H1 (cell line): Measurements from ENCODE around the gene SNX30. TPM values are rescaled to one million over a fixed set of nuclear protein-coding genes. Genes with fewer than 3 reads are reported as not detected.

ENCODE experiments used
- CTCF ChIA-PET: fragments of 300-600 bp; sonication (Branson Sonifier 250); formaldehyde crosslinking; loops from one replicate; lab custom pipeline; 2021; ENCODE audit not compliant: partially characterized antibody; lab: Charles Lee
- POLR2A ChIA-PET: fragments of 300-600 bp; sonication (Branson Sonifier 250); formaldehyde crosslinking; loops from one replicate; lab custom pipeline; 2021; ENCODE audit warnings: inconsistent platforms; ENCODE audit not compliant: partially characterized antibody; lab: Charles Lee
- DNase-seq, 2 experiments: peaks; one replicate each; pipeline versions ENCODE4 v3.0.0 to v3.0.0-alpha.2; 2010 to 2022; ENCODE audit warnings: low spot score in 2 of 2, low read depth in 1 of 2, mixed read lengths in 1 of 2
- FAIRE-seq: peaks from 2 replicates; lab custom pipeline; 2011; peaks lifted over from hg19 to GRCh38; lab: Jason Lieb, UNC
- H2AFZ ChIP-seq: 2 replicates; pipeline ENCODE4 v1.8.1; 2012; ENCODE audit warnings: low read length, inconsistent platforms
- H2AK5ac ChIP-seq: 2 replicates; pipeline ENCODE4 v1.6.1; 2013; ENCODE audit warnings: low read depth, low read length
- H2BK120ac ChIP-seq: replicated peaks from 2 replicates; pipeline ENCODE3; 2013; ENCODE audit warnings: low read depth, low read length, inconsistent platforms
- H2BK12ac ChIP-seq: 2 replicates; pipeline ENCODE4 v1.6.1; 2013; ENCODE audit warnings: low read depth, low read length
- H2BK15ac ChIP-seq: 2 replicates; pipeline ENCODE4 v1.6.1; 2013; ENCODE audit warnings: low read length
- H2BK20ac ChIP-seq: 2 replicates; pipeline ENCODE4 v1.6.1; 2013; ENCODE audit warnings: low read length
- H2BK5ac ChIP-seq: 2 replicates; pipeline ENCODE4 v1.6.1; 2013; ENCODE audit warnings: low read depth, low read length
- H3K14ac ChIP-seq: 2 replicates; pipeline ENCODE4 v1.6.1; 2013; ENCODE audit warnings: inconsistent platforms; ENCODE audit not compliant: insufficient read length
- H3K18ac ChIP-seq: 2 replicates; pipeline ENCODE4 v1.6.1; 2013; ENCODE audit warnings: low read length; ENCODE audit errors: extremely low read depth
- H3K23ac ChIP-seq: 2 replicates; pipeline ENCODE4 v1.6.1; 2013; ENCODE audit warnings: inconsistent platforms; ENCODE audit not compliant: insufficient read length
- H3K23me2 ChIP-seq: 2 replicates; pipeline ENCODE4 v1.6.1; 2013; ENCODE audit warnings: low read depth, low read length
- H3K27ac ChIP-seq: 2 replicates; pipeline ENCODE4 v1.6.1; 2011; ENCODE audit warnings: low read depth, low read length, inconsistent platforms
- H3K27me3 ChIP-seq, 4 experiments: replicated peaks in 1 of 4; 1 replicate in 1 of 4; 2 replicates in 3 of 4; pipeline versions ENCODE4 v1.6.1 to v1.8.1; 2011 to 2013; ENCODE audit warnings: low read length in 3 of 4, mild to moderate bottlenecking in 3 of 4, inconsistent platforms in 2 of 4, mixed read lengths in 2 of 4, moderate library complexity in 1 of 4; ENCODE audit not compliant: control insufficient read depth in 3 of 4, insufficient read depth in 3 of 4; ENCODE audit errors: extremely low read depth in 1 of 4
- H3K36me3 ChIP-seq, 4 experiments: 2 replicates each; pipeline versions ENCODE4 v1.6.1 to v1.8.1; 2011 to 2013; ENCODE audit warnings: mild to moderate bottlenecking in 4 of 4, low read length in 3 of 4, moderate library complexity in 2 of 4, control low read depth in 1 of 4, inconsistent platforms in 1 of 4; ENCODE audit not compliant: insufficient read depth in 4 of 4, control insufficient read depth in 2 of 4
- H3K4ac ChIP-seq: replicated peaks from 2 replicates; pipeline ENCODE3; 2013; ENCODE audit warnings: low read length, low read depth, mixed read lengths, inconsistent platforms; ENCODE audit not compliant: insufficient read length
- H3K4me1 ChIP-seq, 4 experiments: replicated peaks in 1 of 4; 1 replicate in 1 of 4; 2 replicates in 3 of 4; pipeline versions ENCODE4 v1.6.1 to v1.8.1; 2011 to 2013; ENCODE audit warnings: low read length in 3 of 4, inconsistent platforms in 2 of 4, mixed read lengths in 1 of 4; ENCODE audit not compliant: insufficient read depth in 4 of 4, control insufficient read depth in 3 of 4
- H3K4me2 ChIP-seq, 2 experiments: 2 replicates each; pipeline versions ENCODE4 v1.6.1 to v1.8.1; 2011 to 2013; ENCODE audit warnings: low read depth in 2 of 2, low read length in 2 of 2, control low read depth in 1 of 2, inconsistent platforms in 1 of 2, mild to moderate bottlenecking in 1 of 2; ENCODE audit not compliant: insufficient read depth in 1 of 2
- H3K4me3 ChIP-seq, 4 experiments: fragments of 200-600, 300-600 bp in 1 of 4; sonication (generic), shearing (Covaris generic), sonication (Bioruptor Twin) in 1 of 4; 2 replicates each; pipeline versions ENCODE4 v1.5.1 to v1.8.1; 2011 to 2016; ENCODE audit warnings: low read length in 4 of 4, low read depth in 3 of 4, control low read depth in 2 of 4, inconsistent platforms in 2 of 4, mild to moderate bottlenecking in 2 of 4, mixed read lengths in 1 of 4, moderate library complexity in 1 of 4; ENCODE audit not compliant: insufficient read depth in 2 of 4; ENCODE audit errors: extremely low read depth in 1 of 4
- H3K56ac ChIP-seq: replicated peaks from 2 replicates; pipeline ENCODE3; 2013; ENCODE audit warnings: low read depth, mild to moderate bottlenecking, mixed read lengths, low read length, inconsistent platforms; ENCODE audit not compliant: insufficient read length
- H3K79me1 ChIP-seq: 2 replicates; pipeline ENCODE4 v1.6.1; 2013; ENCODE audit warnings: low read depth, low read length, control low read depth
- H3K79me2 ChIP-seq, 2 experiments: 2 replicates each; pipeline versions ENCODE4 v1.6.1 to v1.8.1; 2012 to 2013; ENCODE audit warnings: low read length in 2 of 2, mild to moderate bottlenecking in 2 of 2, inconsistent platforms in 1 of 2; ENCODE audit not compliant: insufficient read depth in 2 of 2, control insufficient read depth in 1 of 2
- H3K9ac ChIP-seq, 4 experiments: replicated peaks in 1 of 4; 1 replicate in 1 of 4; 2 replicates in 3 of 4; pipeline versions ENCODE4 v1.6.1 to v1.8.1; 2011 to 2013; ENCODE audit warnings: low read depth in 3 of 4, low read length in 3 of 4, control low read depth in 2 of 4, mild to moderate bottlenecking in 2 of 4, moderate library complexity in 2 of 4, inconsistent platforms in 1 of 4; ENCODE audit errors: extremely low read depth in 1 of 4
- H3K9me3 ChIP-seq, 2 experiments: 2 replicates each; pipeline versions ENCODE4 v1.6.1 to v1.8.1; 2012 to 2013; ENCODE audit warnings: mild to moderate bottlenecking in 2 of 2, moderate library complexity in 2 of 2, control low read depth in 1 of 2, inconsistent platforms in 1 of 2, low read depth in 1 of 2, low read length in 1 of 2, mixed read lengths in 1 of 2; ENCODE audit not compliant: insufficient read depth in 2 of 2
- H4K20me1 ChIP-seq, 2 experiments: replicated peaks in 1 of 2; 2 replicates each; pipeline versions ENCODE3 to v1.8.1; 2011 to 2013; ENCODE audit warnings: inconsistent platforms in 2 of 2, low read length in 2 of 2, mild to moderate bottlenecking in 1 of 2; ENCODE audit not compliant: insufficient read depth in 2 of 2, control insufficient read depth in 1 of 2
- H4K5ac ChIP-seq: 2 replicates; pipeline ENCODE4 v1.6.1; 2013; ENCODE audit warnings: low read length, low read depth, mixed read lengths, inconsistent platforms; ENCODE audit not compliant: insufficient read length
- H4K8ac ChIP-seq: 2 replicates; pipeline ENCODE4 v1.8.0; 2013; ENCODE audit warnings: mild to moderate bottlenecking, moderate library complexity, low read length, inconsistent platforms; ENCODE audit not compliant: insufficient read depth; ENCODE audit errors: extremely low read depth
- H4K91ac ChIP-seq: replicated peaks from 2 replicates; pipeline ENCODE3; 2013; ENCODE audit warnings: low read length, mixed read lengths, inconsistent platforms; ENCODE audit not compliant: insufficient read length
- E2F6 ChIP-seq: IDR thresholded peaks from 2 replicates; pipeline ENCODE4 v1.6.1; 2012; ENCODE audit warnings: inconsistent platforms
- GTF2F1 ChIP-seq: IDR thresholded peaks from 2 replicates; pipeline ENCODE4 v1.6.1; 2012; ENCODE audit warnings: low read depth, low read length, improper control_type of control experiment, borderline replicate concordance
- JUN ChIP-seq: IDR thresholded peaks from 2 replicates; pipeline ENCODE4 v1.6.1; 2011; ENCODE audit warnings: low read depth, mild to moderate bottlenecking, improper control_type of control experiment, low read length
- KDM1A ChIP-seq: fragments of 200-600, 300-600 bp; sonication (generic); IDR thresholded peaks from 2 replicates; pipeline ENCODE4 v1.7.1; 2016; ENCODE audit warnings: mild to moderate bottlenecking, low read length, borderline replicate concordance
- SIN3A ChIP-seq, 2 experiments: IDR thresholded peaks in 1 of 2; conservative IDR thresholded peaks in 1 of 2; 2 replicates each; pipeline ENCODE4 v1.6.1; 2011 to 2012; ENCODE audit warnings: low read length in 2 of 2, improper control_type of control experiment in 1 of 2, low read depth in 1 of 2, mild to moderate bottlenecking in 1 of 2
- SIRT6 ChIP-seq: IDR thresholded peaks from one replicate; pipeline ENCODE4 v1.7.1; 2012; ENCODE audit warnings: low read length, inconsistent platforms
- SUZ12 ChIP-seq: fragments of 200-600 bp; sonication (generic); IDR thresholded peaks from 2 replicates; pipeline ENCODE4 v1.6.1; 2012; ENCODE audit warnings: mild to moderate bottlenecking, inconsistent platforms, low read length, moderate library complexity, mixed read lengths
- WGBS, 2 experiments: shearing (Covaris generic) in 1 of 2; methylation state at CpG; one replicate each; pipeline versions ENCODE4 v1.1.6 to v1.1.7; 2013 to 2015; ENCODE audit warnings: low lambda C conversion rate in 2 of 2, mixed read lengths in 2 of 2, inconsistent platforms in 1 of 2, low coverage in 1 of 2, missing lambda C conversion rate in 1 of 2; ENCODE audit not compliant: insufficient replicate concordance in 2 of 2, insufficient coverage in 1 of 2, insufficient read length in 1 of 2; ENCODE audit errors: extremely low coverage in 1 of 2, missing lambda C conversion rate in 1 of 2; 5-methylcytosine and 5-hydroxymethylcytosine counted together
- polyA plus RNA-seq, 7 experiments: library from polyadenylated mRNA; depleted of rRNA in 3 of 7; stranded (reverse) in 5 of 7; unstranded in 2 of 7; fragments of >200 nt in 5 of 7; fragments of 200-250 nt in 2 of 7; gene quantifications; 1 replicate in 5 of 7; 2 replicates in 1 of 7; 4 replicates in 1 of 7; pipeline versions ENCODE4 v1.2.1 to v1.2.3, GENCODE V29; 2011 to 2013; ENCODE audit warnings: missing spikeins in 2 of 7, mixed read lengths in 2 of 7
- total RNA-seq: library from RNA; stranded (reverse); fragmentation: NEBNext Ultra II Directional; extraction: Animal tissue kit (Norgen Biotek cat#: 25700); gene quantifications from 2 replicates; pipeline ENCODE4 v1.2.1, GENCODE V29; 2021

Gene SNX30
- total and polyA plus RNA-seq, 2 of the 8 experiments (the other 6 are each of a cell fraction or from before 2014, with no cell fraction given): 4.0 to 12.2 TPM

GRCh38 chr9:112905084-112905483, 154.5 kb downstream of the SNX30 start:
- Histone ChIP-seq H3K36me3 (no peaks in the 10 kb centered on the region), H3K79me1 (no peaks in the 10 kb centered on the region), H3K27ac (no peak overlapping the region), H3K79me2 (no peaks in the 10 kb centered on the region), H3K56ac (no peak overlapping the region), H2BK5ac (no peak overlapping the region), H3K9me3 (no peaks in the 10 kb centered on the region), H3K4me1 (no peaks in the 10 kb centered on the region), H4K91ac (no peak overlapping the region), H4K5ac (no peak overlapping the region), H2AK5ac (no peak overlapping the region), H3K4ac (no peak overlapping the region), H3K4me2 (no peak overlapping the region), H4K20me1 (no peaks in the 10 kb centered on the region), H3K4me3 (no peak overlapping the region), H4K8ac (no peak overlapping the region), H3K23me2 (no peaks in the 10 kb centered on the region), H3K9ac (no peak overlapping the region), H2BK120ac (no peak overlapping the region), H3K23ac (no peak overlapping the region), H2BK20ac (no peak overlapping the region), H2AFZ (no peak overlapping the region), H2BK12ac (no peak overlapping the region), H3K14ac (no peak overlapping the region), H2BK15ac (no peak overlapping the region), H3K18ac (no peak overlapping the region), H3K27me3 (no peaks in the 10 kb centered on the region; a peak in 1 of 7 replicates)
- CTCF ChIA-PET: interaction anchor here (0.6 to 2.5 kb wide), 8 partner anchors 12 to 792 kb away, joined by 3 to 15 read pairs (median 3); no protein-coding TSS in a partner anchor
- POLR2A ChIA-PET: no interaction called here
- TF ChIP-seq KDM1A (no peak), SUZ12 (no peak), SIRT6 (no peak), JUN (no peak), GTF2F1 (no peak), E2F6 (no peak), SIN3A (conservative IDR thresholded peaks at IDR 0.05 in 1 of 2, IDR thresholded peaks at IDR 0.05 in 1 of 2; ENCODE audit: low read depth in 1 of 2, low read length in 2 of 2) (no peak)
- 76% methylated on average over 4 of the region's 4 CpGs; no CpG with 5 or more reads in 1 of the 2 experiments for WGBS, 2 experiments
- FAIRE-seq (no peak), DNase-seq (no peak)
